NCI-H128 (cell line): Measurements from ENCODE around the gene SNRNP40.
"Not testable (repeated sequence)": the region's sequence is repeated elsewhere in the genome, so short reads cannot be mapped to it uniquely, and the experiment has no call there.

Source experiments
- DNase-seq: peaks from one replicate; lab custom pipeline; 2025; ENCODE audit not compliant: unreplicated experiment; lab: John Stamatoyannopoulos, UW

Gene SNRNP40

DNA sequence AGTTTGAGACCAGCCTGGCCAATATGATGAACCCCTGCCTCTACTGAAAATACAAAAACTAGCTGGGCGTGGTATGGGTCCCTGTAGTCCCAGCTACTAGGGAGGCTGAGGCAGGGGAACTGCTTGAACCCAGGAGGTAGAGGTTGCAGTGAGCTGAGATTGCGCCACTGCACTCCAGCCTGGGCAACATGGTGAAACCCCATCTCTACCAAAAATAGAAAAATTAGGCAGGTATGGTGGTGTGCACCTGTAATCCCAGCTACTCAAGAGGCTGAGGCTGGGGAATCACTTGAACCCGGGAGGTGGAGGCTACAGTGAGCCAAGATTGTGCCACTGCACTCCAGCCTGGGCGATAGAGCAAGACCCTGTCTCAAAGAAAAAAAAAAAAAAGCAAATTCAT, 8.8 kb downstream of the SNRNP40 start:
- not testable (repeated sequence) for DNase-seq

DNA sequence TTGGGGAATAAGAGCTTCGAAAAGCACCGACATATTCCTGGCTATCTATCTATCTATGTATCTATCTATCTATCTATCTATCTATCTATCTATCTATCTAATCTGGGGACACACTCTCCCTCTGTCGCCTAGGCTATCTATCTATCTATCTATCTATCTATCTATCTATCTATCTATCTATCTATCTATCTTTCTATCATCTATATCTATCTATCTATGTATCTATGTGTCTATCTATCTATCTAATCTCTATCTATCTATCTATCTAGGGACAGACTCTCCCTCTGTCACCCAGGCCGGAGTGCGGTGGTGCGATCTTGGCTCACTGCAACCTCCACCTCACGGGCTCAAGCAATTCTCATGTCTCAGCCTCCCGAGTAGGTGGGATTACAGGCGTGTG, 14.2 kb downstream of the SNRNP40 start:
- DNase-seq = not testable (repeated sequence)

DNA sequence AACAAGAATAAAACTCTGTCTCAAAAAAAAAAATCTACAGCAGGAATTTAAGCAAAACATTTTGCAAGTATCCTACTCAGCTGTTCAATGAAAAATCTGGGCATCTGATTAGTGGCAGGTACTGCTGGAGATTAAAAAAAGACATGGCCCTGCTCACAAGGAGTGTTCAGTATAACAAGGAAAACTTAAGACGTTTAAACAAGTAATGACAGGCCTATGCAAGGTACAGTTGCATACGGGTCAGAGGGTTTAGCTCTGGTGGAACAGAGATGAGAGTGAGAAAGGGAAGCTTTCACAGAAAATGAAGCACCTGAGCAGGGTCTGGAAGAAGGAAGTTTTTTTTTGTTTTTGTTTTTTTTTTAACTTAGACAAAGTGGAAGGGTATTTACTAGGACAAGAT, 23.0 kb downstream of the SNRNP40 start:
- no peak for DNase-seq

DNA sequence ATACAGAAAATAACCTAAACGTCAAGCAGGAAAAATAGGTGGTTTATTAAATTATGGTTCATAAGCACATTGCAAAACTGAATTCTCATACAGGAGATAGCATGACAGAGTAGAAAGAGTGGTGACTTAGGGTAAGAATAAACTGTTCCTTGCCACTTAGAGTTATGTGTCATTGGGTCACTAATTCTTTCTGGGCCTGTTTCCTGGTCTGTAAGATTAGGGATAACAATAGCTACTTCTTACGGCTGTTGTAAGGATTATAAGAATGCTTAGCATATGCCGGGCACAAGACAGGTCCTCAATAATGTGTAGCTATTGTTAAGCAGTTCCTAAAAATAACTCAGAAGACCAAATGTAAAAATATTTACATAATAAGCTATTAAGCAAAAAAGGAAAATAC, 24.2 kb downstream of the SNRNP40 start:
- DNase-seq = no peak

DNA sequence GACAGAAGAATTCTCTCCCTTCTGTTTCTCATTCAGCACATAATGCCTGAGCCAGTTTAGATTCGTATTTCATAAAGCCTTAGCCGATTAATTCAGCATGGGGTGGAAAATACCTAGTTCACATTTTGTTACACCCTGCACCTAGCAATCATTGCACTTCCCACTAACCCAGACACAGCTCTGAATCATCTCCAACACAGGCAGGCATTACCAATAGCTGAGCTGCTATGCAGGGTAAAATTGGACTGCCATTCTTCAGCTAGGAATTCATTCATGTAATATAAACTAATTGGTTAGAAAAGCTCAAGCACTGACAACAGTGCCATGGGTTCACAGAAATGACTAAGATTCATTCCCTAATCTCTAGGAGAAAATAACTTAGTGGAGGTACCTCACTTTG, 30.0 kb downstream of the SNRNP40 start:
- DNase-seq = no peak

DNA sequence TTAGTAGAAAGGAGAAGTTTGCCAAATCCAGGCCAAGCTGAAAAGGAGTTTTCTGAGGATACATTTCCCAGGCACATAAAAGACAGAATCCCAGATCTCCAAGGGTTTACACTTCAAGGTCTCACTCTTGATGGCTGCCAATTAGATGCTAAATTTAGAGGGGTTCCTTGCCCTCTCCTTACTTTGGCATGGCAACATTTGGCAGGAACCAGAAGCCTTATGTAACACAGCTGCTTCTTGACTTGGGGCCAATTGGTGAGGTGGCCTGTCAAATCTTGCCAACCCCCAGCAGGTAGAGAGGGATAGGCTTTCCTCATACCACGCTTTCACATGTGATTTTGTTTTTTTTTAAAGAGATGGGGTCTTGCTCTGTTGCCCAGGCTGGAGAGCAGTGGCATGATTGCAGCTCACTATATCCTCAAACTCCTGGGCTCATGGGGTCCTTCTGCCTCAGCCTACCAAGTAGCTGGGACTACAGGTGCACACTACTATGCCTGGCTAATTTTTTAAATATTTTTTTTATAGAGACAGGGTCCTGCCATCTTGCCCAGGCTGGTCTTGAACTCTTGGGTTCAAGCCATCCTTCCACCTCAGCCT, 31.7 kb downstream of the SNRNP40 start:
- DNase-seq = no peak

DNA sequence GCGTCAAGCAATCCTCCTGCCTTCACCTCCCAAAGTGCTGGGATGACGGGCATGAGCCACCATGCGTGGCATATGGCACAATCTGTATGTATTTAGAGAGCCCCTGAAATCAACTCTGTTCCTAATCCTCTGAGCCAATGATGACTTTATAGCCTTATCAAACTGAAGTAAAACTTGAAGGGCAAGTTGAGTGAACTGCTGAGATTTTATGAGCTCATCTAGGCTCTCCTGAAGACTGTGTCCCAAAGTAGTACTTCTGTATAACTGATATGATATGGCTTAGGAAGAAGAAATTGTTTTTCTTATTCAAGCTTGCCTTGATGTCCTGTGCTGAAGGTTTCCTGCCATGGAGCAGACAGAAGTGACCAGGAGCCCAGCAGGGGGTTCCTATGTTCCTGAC, 33.2 kb downstream of the SNRNP40 start:
- DNase-seq = no peak

DNA sequence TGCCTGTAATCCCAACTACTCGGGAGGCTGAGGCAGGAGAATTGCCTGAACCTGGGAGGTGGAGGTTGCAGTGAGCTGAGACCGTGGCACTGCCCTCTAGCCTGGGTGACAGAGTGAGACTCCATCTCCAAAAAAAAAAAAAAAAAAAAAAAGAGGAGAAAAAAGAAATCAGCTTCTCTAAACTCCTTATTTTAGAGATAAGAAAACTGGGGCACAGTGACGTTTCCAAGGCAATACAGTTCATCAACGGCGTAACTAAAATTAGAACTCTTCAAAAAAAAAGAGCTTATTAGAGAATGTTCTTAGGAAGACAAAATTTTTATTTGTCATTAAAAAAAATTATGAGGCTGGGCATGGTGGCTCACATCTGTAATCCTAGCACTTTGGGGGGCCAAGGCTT, 34.2 kb downstream of the SNRNP40 start:
- not testable (repeated sequence) for DNase-seq

DNA sequence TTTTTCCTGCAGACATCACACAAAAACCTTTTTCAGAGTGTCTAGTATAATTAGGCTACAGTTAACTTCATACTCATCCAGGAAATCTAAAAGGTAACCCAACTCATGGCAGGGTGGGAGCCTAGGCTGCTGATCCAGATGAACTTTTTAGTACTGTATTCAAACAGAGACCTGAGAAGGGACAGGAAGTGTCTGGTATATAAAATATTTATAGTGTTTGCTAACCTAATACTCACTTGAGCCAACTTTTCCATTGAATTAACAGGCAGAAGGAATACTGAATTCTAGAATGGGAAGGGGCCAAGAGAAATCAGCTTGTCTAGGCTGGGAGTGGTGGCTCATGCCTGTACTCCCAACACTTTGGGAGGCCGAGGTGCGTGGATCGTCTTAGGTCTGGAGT, 34.7 kb downstream of the SNRNP40 start:
- DNase-seq = no peak

DNA sequence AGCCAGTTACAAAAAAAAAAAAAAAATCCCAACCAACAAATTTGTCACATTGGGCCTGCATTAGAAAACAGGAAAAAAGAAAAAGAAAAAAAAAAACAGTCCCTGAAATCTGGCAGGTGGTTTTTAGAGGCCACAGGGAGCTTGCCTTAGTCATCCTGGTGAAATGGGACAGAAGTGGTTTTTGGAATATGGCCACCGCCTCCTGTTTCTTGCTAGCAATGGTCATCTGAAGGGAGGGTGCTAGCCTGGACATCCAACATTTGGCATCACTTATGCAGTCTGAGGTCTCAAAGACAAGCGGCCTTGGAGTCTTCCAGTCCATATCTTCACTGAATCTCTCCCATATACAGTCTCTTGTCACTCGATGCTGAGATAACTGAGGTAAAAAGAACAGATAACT, 36.8 kb downstream of the SNRNP40 start:
- no peak for DNase-seq

DNA sequence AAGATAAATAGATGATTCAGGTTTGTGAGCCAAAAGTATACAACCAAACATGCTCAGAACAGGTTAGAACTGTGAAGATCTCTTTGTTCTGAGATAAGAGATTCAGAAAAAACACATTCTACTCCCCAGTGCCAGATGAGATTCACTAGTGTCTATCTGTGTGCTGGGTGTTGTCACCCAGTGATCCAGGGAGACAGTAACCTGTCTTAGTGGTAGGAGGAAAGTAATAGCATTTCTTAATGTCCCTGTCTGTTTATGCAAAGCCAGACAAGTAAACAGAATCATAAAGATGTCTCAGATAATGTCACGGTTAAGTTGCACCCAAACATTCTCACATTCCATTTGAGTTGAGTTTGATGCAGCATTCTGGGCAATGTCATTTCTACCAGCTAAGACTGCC, 38.0 kb downstream of the SNRNP40 start:
- no peak for DNase-seq

DNA sequence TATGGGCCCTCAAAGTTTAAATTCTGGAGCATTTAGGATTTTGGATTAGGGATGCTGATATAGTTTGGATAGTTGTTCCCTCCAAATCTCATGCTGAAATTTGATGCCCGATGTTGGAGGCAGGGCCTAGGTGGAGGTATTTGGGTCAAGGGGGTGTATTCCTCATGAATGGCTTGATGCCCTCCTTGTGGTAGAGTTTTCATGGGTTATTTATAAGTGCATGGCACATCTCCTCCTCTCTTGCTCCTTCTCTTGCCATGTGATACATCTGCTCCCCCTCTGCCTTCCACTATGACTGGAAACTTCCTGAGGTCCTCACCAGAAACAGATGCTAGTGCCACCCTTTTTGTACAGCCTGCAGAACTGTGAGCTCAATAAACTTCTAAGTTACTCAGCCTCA, 39.4 kb downstream of the SNRNP40 start:
- no peak for DNase-seq

DNA sequence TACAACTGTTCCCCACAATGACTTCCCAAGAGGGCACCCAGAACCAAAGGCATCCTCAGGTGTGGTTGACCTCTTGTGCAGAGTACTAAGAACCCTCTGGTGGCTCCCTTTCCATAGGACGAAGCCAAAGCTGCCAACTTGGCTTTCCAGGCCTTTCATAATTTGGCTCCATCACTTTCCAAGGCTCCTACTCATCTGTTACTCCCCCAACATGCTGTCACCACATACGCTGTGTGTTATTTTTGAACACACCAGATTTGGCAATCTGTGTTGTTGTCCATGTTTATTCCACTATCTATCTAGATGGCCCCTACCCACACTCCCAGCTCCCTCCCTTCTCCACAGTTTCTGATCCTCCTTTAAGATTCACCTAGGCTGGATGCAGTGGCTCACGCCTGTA, 46.7 kb downstream of the SNRNP40 start:
- DNase-seq = no peak

DNA sequence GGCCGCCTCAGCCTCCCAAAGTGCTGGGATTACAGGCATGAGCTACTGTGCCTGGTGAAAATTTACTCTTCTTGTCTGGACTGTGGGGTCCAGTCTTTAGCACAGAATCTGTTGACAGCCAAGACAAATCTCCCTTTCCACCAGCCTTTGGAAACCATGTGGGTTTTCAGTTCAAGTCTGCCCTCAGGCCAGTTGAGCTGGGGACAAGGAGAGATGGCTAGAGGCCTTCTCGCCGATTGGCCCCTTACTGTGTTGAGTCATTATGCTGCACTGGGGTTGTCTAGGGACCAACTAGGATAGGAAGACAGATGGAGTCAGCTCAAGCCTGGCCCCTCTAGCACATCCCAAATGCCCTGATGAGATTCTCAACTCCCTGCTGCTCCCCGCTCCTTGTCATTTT, 48.3 kb downstream of the SNRNP40 start:
- DNase-seq = no peak

DNA sequence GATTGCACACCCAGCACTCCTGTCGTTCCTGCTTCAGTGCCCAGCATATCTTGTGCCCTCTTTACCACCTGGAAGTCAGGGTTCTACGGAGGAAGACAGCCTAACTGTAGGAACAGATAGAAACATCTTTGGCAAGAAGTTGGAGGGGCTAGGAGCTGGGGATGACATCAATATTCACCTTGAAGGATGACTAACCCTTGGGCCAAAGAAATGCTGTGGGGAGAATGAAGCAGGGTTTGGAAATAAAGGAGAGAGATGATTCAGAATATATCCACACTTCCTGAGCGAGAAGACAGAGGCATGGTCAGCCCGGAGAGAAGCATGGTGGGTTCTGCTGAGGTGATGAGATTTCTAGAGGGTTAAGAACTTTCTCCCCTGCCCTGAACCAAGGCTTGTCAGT, 52.3 kb downstream of the SNRNP40 start:
- DNase-seq = no peak

DNA sequence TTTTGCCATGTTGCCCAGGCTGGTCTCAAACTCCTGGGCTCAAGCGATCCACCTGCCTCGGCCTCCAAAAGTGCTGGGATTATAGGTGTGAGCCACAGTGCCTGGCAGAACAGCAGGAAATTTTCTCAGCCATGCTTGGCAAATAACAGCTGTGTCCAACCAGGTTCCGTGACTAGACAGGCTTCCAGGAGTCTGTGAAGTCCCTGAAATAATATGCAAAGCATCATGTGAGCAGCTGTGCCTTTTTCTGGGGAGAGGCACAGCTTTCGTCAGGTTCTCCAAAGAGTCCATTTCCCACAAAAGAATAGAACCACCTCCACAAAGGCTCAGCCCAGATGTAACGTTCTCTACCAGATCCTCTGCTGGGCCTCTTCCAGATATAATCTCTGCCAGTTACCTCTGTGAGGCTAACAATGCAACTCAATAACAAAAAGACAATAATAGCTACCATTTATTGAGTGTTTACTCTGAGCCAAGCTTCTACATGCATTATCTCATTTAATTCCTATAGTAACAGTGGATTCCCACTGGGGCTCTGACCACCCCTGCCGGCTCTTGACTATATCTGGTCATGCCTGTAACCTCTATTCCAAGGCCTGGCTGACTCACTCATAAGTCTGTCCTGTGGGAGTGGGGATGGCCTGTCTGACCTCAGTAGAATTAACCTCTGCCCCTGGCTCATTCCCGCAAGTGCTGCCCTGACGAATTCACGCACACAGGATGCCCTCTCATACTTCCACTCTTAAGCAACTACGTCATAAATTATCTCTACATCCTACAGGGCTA, 52.9 kb downstream of the SNRNP40 start:
- no peak for DNase-seq

DNA sequence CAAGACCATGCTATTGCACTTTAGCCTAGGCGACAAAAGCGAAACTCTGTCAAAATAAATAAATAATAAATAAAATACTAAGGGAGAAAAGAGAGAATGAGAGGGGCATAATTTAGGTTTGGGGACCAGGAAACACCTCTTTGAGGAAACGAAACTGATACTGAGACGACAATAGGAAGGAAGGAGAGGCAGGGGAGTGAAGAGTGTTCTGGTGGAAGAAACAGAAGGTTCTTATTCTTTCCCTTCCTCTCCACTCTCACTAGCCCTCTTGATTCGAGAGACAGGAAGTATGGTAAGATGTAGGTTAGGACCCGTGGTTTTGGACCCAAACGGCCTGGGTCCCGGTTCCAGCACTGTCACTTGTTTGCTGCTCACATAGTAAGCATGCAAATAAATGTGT, 55.3 kb downstream of the SNRNP40 start:
- no peak for DNase-seq

DNA sequence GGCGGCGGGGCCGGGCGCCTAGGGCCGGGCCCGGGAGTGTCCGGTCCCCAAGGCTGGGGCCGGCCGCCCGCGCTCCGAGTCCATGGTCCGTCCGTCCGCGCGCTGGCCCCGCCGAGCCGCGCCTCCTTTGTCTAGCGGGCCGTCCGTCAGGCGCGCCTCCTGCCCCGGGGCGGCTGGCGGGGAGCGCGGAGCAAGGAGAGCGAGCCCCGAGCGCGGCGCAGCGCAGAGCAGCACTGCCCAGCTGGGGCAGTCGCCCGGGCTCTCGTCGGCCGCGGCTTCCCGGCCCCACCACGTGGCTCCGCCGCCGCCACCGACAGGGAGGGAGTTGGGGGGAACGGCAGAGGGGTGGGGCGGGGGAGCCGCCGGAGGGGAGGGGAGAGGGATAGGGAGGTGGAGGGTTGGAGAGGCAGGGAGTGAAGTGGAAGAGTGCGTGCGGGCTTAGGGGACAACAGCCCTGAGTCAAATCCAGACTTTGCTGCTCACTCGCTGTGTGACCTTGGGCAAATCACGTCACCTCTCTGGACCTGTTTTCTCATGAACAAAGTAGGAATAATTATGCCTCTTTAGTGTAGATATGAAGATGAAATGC, 56.8 kb downstream of the SNRNP40 start, which contains the start of gene NKAIN1:
TSS of gene NKAIN1 (minus strand) at position 235 of the 589 bp plus-strand sequence. CDS start 340 bp downstream, outside the sequence.
- peak; percentile 69 for DNase-seq

DNA sequence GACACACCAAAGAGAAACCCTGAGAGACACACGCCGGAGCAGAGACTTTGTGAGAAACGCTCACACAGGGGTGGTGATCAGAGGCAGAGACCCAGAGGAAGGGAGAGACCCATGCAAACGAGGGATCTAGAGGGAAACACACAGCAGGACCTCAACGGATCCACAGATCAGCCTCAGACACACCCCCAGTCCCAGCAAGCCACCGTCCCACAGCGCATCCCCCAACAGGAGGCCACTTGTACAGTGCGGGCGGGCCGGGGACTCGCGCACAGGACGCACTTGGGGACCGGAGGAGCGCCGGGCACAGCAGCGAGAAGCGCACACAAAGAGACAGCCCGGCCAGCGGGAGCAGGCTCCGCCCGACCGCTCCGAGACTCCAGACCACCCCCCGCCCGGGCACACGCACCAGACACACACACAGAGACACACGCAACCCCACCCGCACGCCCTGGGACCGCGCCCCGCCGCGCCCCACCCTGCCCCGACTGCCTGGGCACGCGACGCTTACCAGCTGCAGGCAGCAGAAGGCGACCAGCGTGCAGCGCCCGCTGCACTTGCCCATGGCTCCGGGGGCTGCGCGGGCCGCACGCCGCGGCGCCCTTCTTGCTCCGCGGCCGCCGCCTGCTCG, 57.5 kb downstream of the SNRNP40 start:
- no peak for DNase-seq

DNA sequence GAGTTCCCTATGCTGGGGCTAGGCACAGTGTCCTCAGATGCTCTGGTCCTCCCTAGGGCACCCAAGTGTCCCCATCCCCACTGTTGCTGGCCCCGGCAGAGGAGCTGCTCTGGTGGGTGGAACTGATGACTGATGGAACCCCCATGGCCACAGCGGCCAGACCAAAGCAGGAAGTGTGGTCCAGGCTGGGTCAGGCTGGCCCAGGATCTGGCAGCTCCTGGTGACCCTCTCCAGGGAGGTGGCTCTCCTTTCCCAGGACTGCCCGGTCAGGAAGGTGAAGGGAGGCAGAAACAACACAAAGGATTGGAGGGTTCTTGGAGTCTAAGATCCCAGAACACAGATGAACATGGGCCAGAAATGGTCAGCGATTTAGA, 58.0 kb downstream of the SNRNP40 start:
- DNase-seq = no peak

DNA sequence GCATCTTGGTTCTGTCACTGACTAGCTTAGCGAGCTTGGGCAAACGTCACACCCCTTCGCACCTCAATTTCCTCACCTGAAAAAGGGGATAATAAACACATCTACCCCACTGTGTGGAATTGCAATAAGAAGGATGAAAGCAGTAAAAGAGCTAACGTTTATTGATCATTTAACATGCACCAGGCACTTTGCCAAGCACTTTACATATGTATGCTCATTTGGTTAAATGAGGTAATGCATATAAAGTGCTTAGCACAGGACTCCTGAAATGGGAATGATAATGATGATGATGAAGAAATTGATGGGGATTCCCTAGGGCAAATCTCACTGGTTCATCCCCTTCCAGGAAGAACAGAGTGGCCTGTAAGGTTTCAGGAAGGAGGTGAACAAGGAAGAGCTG, 61.7 kb downstream of the SNRNP40 start:
- no peak for DNase-seq

DNA sequence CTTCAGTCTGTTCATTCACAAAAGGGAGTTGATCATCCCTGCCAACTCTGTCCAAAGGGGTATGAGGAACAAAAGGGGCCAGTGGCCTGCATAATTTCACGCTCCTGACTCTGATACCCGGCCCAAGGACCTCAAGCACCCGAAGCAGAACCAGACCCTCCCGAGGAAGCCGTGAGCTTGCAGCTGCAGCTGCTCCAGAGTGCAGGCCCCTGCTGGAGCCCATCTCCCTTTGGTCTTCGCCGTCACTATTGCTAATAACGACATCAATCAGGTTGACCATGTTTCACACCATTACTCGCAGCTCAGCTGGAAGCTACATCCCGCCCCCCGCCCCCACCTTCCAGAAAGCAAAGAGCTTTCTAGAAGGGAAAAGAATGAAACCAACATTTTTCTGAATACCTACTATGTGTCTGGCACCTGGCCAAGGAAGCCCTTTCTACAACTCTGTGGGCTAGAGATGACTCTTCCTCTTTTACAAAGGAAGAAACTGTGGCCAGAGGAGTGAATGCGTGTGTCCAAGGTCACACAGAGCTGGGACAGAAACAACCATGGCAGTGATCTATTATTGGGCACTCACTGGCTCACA, 62.4 kb downstream of the SNRNP40 start:
- DNase-seq = no peak
